ENCODE measurements around the gene COL23A1.
"Not testable (repeated sequence)": the region's sequence is repeated elsewhere in the genome, so short reads cannot be mapped to it uniquely, and the experiment has no call there.

COL23A1 gene

DNA sequence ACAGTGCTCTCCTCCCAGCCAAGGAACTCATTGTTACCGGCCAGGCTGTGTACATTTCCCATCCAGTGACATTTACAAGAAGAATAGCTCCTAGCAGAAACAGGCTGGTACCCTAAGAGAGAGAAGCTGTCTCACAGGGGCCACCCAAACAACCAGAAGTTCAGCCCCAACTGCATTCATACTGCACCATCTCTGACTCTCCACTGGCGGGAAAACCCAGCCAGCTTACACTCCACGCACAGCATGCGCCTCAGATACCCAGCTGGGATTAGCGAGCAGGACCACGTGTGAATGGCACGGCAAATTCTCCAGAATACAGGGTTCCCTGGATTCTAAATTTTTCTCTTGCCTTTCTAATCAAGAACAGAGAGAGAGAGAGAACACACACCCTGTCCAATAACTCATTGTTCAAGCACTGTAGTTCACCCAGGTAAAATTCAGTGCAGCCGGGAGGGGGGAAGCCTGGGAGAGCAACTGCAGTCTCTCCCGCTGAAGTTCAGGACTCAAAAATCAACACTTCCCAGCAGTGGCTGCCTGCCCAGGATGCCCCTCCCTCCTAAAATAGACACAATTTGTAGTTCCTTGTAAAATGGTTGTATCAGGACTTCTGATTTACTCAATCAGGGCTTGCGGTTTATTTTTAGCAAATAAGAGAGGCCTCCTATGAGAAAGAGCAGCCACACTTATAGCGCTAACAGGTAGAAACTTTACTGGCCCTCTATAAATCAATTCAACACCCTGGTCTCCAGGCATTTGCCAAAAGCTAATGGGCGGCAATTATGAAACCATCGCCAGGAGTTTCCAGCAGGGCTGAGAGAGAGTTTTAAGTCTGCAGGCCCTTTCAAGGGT is 2.2 kb downstream of the COL23A1 start:
- DNase-seq: no peak

DNA sequence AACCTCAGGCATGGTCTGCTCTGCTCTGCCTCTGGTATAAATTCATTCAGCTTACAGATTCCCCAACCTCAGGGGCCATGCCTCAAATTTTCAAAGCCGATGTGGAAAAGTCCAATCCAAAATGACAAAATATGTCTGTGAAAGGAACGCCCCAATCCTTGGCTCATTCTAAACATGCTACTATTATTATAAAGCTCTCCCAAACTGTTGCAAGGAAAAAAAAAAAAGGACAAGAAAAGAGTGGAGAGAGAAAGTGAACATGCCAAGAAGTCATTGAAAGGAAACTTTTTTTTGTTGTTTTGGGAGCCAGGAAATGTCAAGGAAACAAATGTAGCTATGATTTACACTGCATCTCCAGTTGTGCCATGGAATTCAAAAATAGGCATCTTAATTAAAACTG is 3.8 kb downstream of the COL23A1 start:
- no peak for DNase-seq

DNA sequence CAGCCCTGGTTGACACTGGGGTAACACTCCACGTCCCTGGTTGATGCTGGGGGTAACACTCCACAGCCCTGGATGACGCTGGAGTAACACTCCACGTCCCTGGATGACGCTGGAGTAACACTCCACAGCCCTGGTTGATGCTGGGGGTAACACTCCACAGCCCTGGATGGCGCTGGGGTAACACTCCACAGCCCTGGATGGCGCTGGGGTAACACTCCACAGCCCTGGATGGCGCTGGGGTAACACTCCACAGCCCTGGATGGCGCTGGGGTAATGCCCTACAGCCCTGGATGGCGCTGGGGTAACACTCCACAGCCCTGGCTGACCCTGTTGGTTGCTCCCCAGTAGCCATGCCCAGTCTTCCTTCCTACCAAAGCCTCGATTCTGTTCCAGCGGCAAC is 4.8 kb downstream of the COL23A1 start:
- not testable (repeated sequence) for DNase-seq

DNA sequence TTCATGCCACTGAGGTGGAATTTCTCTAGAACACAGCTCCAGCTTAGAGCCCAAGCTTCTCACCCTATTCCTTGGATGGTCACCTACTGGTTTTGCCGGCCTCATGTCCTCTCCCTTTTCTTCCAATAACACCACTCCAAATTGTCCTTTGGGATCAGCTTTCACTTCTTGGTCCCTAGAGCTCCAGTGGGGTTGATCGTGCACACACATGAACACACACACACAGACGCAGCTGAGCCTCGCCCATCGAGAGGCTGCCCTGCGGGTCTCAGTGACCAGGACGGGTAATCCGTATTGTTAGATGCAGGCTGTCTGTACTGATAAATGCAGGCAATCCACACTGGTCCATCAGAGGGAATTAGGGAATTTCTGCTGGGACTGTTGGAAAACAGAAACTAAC is 6.9 kb downstream of the COL23A1 start:
- no peak for DNase-seq

DNA sequence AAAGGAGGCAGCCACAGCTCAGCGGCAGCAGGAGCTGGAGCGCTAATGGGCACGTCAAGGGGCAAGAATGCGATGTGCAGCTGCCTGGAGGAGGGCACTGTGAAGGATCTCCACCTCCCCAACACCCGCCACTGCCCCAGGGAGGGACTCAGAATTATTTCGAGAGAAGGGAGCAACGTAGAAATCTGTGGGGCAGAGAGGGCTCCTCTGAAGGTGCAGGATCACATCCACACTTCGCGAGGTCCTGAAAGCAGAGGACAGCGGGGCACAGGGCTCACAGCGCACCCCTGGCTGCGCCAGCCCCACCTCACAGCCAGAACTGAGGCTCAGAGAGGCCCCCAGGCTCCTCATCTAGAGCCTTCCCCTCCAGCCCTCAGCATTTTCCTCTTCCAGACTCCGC is 7.9 kb downstream of the COL23A1 start:
- no peak for DNase-seq

DNA sequence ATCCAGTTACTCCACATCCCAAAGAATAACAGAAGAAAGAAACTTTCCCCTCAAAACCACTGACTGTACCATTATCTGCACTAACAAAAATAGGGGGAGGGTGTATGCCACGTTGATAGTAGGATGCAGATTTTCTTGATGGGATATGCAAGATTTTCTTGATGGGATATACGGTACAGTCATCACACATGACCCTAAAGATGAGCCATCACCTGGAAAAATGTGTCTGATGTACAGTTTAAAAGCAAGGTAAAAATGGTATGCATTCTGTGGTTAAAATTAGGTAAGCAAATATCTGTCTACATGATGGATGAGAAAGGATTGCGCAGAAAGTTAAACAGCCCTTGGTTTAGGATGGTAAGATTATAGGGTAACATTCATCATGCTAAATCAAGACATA is 8.6 kb downstream of the COL23A1 start:
- no peak for DNase-seq

DNA sequence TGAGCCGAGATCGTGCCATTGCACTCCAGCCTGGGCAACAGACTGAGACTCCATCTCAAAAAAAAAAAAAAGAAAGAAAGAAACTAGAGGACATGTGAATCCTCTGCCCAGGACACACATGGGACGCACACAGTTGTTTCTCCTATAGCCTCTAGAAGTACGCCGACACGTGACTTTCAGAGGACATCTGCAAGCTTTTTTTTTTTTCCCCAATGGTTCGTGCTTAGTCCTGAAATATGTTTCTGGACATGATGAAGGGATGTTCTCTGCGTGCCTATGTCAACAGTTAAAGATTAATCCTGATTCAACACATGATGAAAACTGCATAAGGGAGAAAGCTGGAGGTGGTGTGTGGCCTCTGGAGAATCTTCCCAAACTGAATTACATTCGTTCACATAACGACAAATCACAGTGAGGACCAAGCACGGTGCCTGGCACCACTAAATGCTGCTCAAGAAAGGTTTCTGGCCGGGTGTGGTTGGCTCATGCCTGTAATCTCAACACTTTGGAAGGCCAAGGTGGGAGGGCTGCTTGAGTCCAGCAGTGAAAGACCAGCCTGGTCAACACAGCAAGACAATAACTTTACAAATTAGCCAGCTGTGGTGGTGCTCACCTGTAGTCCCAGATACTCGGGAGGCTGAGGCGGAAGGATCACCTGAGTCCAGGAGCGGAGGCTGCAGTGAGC is 9.8 kb downstream of the COL23A1 start:
- no peak for DNase-seq

DNA sequence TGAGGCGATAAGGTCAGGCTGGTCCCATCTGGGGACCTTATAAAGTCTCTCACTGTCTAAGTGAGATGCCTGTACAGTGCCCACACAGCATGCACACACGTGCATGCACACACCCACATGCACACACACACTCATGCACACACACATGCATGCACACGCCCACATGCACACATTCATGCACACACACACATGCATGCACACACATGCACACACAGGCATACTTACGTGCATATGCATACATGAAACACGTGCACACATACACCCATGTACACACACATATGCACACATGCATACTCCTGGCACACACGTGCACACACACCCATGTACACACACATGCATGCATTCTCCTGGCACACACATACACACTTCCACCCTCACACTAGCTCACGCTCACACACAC is 12.2 kb downstream of the COL23A1 start:
- DNase-seq: no peak

DNA sequence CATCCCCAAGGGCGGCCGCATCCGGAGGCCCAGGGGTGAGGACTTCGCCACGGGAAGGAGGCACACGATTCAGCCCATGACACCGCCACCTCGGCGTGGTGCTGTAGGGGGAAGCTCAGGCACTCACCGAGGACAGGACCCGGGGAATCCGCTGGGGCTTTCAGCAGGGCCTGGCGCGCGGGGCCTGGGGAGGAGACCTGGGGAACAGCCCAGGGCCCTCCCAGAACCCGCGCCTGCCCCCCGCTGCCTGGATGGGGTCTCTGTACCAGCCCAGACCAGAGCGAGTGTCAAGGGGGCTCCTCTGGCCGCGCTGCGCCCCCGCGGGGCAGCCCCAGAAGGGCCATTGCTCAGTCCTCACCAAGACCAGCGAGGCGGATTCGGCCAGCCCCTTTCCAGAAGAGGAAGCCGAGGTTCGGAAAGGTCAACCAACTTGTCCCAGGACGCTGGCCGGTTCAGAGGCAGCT is 12.8 kb downstream of the COL23A1 start:
- no peak for DNase-seq

DNA sequence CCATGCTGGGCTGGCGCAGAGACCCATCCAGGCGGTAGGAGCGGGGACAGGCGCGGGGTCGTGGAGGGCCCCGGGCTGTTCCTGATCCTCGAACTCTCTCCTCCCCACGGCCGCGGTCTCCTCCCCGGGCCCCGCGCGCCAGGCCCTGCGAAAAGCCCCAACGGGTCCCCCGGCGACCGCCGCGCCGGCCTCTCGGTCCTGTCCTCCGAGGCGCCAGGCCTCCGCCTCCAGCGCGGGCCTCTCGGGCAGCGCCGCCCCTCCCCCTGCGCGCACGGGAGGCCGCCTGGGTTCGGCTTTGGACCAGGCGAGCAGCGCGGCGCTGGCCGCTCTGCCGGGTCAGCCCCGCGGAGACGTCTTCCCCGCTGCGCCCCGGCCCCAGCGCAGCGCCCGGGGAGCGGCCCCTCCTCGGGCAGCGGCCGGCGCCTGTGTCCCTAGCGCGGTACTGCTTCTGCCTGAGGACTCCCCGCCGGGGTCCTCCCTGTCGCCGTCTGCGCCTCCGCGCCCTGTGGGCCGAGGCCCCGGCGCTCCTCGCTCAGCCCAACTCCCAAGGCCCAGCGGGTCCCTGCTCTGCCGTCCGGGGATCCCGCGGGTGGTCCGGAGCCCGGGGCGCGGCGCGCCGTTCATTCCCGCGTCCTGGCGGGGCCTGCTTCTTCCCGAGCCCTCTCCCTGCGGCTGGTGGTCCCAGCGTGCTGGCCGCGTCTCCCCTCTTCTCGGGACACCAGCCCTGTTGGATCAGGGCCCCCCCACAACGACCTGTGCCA is 13.4 kb downstream of the COL23A1 start:
- no peak for DNase-seq

DNA sequence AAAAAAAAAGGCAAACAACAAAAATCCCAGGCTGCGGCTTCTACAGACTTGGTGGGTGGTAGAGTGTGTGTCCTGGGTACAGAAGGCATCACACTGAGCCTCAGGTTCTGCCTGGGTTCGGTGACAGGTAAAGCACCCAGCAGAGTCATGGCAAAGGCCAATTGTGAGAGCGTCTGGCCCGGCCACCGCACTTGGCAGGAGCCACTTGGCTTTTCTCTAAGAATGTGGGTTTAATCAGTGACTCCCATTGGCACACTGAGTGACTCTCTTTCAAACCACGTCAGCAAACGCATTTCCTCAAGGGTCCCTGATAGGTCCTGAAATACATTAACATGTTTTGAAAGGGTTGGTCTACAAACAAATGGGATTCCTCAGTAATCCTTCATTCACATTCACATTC is 17.0 kb downstream of the COL23A1 start:
- no peak for DNase-seq

DNA sequence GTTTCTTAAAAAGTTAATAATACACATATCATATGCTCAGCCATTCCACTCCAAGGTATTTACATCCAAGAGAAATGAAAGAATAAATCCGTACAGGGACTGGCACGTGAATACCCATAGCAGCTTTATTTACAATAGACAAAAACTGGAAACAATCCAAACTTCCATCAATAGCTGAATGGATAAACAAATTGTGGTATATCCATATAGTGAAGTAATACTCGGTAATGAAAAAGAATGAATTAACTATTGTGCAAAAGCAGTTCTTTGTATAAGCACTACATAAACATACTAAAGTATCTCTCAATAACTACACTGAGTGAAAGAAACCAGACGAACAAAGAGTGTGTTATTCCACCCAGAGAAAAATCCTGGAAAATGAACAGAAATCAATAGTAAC is 17.6 kb downstream of the COL23A1 start:
- no peak for DNase-seq

DNA sequence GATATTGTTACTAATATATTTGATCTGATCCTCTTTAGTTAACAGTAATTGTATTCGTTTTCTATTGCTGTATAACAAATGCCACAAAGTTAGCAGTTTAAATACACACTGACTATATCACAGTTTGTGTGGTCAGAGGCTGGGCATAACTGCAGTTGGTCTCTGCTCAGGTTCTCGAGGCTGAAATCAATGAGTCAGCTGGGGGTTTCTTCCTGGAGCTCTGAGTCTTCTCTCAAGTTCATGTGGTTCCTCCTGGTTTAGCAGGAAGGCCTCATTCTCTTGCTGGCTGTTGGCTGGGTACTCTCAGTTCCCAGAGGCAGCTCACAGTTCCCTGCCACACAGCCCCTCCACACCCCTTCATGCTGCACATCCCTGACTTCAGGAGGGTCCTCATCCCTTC is 20.7 kb downstream of the COL23A1 start:
- DNase-seq: no peak

DNA sequence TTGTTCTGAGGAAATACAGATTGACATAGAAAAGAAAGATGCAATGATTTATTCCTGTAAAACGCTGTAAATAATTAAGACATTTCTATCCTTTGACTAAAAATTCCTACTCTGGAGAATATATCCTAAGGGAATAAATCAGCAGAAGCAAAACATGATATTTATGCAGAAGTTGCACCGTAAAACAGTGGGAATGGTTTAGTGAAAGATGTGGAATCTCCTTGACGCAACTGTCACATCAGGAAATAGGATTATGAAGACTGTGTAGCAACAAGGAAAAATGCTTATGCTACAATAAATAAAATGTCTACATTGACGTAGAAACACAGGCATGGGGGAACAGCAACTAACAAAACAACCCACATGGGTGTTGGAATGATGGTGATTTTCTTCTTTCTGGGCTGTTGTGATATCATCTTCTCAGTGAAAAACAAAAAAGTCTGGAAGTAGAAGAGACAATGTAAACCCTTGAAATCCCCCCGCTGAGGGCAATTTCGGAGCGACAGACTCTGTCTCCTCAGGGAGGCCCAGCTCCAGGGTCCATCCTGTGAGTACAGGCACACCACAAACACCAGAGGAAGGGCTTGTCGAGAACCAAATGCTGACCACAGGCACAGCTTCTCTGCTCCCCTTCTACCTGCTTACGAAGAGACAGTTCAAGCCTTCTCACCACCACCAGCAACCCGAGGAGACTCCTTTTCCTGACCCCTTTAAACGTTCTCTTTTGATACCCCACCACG is 25.2 kb downstream of the COL23A1 start:
- no peak for DNase-seq

DNA sequence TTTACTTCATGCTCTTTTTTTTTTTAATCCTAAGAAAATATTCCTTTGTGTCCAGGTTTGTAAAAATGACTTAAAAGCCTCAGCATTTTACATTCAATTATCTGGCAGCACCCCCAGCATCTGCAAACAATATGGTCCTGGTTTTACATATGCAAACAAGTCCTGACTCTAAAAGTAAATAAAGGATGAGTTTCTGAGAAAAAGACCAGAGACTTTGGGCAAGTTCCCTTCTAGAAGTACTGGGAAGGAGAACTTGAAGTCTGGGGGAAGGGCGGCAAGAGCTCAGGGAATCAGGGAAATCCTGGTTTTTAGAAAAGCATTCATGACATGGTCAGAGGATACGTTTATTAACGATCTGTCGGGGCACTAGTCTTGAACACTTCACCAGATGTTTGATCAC is 25.8 kb downstream of the COL23A1 start:
- no peak for DNase-seq

DNA sequence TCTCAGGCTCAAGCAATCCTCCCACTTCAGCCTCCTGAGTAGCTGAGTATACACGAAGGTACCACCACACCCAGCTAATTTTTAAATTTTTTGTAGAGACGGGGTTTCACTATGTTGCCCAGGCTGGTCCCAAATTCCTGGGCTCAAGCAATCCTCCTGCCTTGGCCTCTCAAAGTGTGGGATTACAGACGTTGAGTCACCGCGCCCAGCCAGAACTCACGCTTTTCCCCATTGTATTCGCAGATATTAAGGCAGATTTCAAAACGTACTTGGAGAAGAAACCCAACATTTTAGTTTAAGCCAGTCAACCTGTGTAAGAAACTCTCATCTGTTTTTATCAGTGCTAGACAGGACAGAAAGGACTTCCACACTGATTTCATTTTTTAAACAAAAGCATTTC is 26.6 kb downstream of the COL23A1 start:
- DNase-seq: no peak

DNA sequence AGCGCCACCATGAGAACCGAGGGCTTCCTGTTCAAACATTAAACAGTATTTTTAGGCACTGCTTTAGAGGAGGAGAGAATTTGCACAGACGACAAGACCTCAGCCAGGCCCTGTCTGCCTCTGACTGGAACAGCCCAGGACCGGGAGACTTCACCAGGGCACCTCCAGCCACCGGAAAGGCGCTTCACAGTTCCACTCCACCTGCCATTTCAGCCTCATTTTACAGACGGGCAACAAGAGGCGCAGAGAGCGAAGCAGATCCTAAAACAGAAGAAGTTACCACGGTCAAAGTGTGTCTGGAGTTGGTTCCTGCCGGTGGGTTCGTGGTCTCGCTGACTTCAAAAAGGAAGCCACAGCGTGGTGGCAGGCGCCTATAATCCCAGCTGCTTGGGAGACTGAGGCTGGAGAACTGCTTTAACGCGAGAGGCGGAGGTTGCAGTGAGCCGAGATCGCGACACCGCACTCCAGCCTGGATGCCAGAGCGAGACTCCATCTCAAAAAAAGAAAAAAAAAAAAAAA is 28.4 kb downstream of the COL23A1 start:
- DNase-seq: no peak

DNA sequence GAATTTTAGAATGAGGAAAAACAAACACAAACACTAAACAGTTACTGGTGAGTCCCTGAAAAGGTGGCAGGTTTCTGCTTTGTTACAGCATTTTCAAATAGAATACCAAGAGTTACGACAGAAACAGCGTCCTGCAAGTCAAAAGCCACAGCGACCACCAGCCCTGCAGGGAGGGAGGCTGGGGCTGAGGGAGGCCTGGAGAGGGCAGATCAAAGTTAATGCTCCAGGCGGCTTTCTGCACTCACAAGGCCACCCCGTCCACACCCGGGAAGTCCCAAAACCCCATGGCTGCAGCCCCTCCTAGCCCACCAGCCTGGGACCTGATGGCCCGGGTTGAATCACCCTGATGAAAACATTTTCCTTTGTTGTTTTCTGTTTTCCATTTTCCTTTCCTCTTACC is 29.3 kb downstream of the COL23A1 start:
- no peak for DNase-seq

DNA sequence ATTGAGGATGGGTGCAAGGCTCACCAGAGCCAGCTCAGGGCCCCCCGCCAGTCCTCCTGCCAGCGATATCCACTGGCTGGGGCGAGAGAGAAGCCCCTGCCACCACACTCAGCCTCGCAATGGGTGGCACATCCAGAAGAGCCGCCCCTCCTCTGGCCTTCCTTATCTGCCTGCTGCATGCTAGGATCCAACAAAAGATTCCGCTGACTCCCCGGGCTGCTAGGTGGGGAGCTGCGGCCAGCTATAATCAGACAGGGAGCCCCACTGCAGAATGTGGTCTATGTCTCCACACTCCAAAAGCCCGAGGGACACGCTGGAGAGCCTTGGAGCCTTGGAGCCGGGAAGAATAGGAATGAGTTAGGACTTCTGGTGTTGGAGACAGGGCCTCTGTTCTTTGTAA is 32.8 kb downstream of the COL23A1 start:
- no peak for DNase-seq

DNA sequence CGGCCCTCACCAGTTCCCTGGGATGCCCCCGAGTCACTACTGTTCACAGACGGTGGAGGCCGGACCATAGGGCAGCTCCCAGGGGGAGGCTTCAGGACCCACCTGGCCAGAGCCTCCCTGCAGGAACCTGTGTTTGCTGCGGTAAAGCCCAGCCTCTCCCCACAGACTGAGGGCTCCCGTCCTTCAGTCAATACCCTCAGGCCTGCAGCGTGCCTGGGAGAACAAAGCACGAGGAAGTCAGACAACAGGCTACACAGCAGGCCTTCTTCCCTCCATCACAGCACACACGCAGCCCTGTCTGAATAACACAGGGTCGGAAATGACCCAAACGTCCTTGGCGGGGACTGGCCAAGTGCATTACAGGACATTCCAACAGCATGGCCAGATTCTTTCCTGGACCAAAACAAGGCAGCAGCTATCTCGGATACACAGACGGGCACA is 34.4 kb downstream of the COL23A1 start:
- DNase-seq: no peak

DNA sequence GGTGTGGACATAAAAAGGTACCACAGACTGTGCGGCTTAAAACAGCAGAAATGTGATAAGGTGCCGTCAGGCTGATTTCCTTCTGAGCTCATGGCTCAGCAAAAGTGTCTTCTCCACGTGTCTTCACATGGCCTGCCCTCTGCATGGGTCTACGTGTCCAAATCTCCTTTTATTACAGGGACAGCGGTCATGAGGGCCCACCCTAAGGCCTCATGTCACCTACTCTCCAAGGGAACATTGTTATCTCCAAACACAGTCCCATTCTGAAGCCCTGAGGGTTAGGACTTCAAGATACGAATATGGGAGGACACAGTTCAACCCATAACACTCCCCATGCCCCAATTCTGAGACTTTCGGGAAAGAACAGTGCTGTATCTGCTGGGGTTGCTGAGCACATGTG is 35.2 kb downstream of the COL23A1 start:
- DNase-seq: no peak

DNA sequence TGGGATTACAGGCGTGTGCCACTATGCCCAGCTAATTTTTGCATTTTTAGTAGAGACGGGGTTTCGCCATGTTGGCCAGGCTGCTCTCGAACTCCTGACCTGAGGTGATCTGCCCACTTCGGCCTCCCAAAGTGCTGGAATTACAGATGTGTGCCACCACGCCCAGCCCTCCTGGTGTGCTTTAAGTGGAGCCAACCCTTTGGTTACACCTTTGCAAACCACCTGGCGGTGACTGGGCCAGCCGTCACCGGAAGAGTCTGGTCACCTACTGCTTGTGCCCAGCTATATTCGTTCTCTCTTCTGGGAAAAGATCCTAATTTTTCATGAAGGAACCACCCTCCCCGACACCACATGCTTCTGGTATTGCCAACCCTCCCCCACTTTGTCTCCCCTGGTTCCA is 35.9 kb downstream of the COL23A1 start:
- no peak for DNase-seq

DNA sequence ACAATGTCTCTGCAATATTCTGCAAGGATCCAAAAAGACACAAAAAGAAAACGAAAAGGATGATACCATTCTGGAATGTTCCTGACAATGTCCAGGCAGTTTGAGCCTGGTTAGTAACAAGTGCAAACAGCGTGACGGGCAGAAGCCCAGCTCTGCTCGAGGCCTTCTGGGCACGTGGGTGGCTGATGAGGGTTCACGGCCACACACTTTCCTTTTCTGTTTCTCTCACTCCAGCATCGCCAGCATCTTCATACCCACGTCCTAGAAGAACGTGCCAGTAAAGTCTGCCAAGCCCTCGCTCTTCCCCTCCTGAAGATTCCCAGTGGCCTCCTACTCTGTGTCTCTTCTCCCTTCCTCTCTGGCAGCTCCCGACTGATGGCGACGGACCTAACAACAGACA is 36.7 kb downstream of the COL23A1 start:
- DNase-seq: no peak
